HEK293 (cell line): ENCODE results near the gene COMMD10.

Source experiments
- CTCF ChIA-PET: fragments of 350-600 bp; formaldehyde crosslinking; extraction: SDS; loops from one replicate; lab custom pipeline; 2021; ENCODE audit warnings: antibody characterized with exemption; lab: Yijun Ruan, JAX
- POLR2A ChIA-PET: fragments of 300-600 bp; formaldehyde crosslinking; extraction: SDS; loops from one replicate; lab custom pipeline; 2020; ENCODE audit warnings: antibody characterized with exemption, inconsistent platforms; lab: Yijun Ruan, JAX
- H3K27ac ChIP-seq: fragments of 200-500 bp; sonication (Bioruptor generic); 2 replicates; pipeline ENCODE4 v1.5.1; 2014; ENCODE audit warnings: low read depth, low read length, control low read depth, inconsistent platforms; ENCODE audit errors: extremely low read depth
- H3K36me3 ChIP-seq, 2 experiments: fragments of 200-500 bp in 1 of 2; sonication (Bioruptor generic) in 1 of 2; 1 replicate in 1 of 2; 2 replicates in 1 of 2; pipeline ENCODE4 v1.5.1; 2014 to 2017; ENCODE audit warnings: inconsistent platforms in 2 of 2, low read length in 2 of 2; ENCODE audit not compliant: control insufficient read depth in 2 of 2, insufficient read depth in 1 of 2
- H3K4me1 ChIP-seq: fragments of 200-500 bp; sonication (Bioruptor generic); 2 replicates; pipeline ENCODE4 v1.5.1; 2014; ENCODE audit warnings: mild to moderate bottlenecking, low read length, inconsistent platforms; ENCODE audit not compliant: control insufficient read depth, insufficient read depth
- H3K4me3 ChIP-seq: 2 replicates; pipeline ENCODE4 v1.5.1; 2011; ENCODE audit warnings: low read depth, mild to moderate bottlenecking, control low read depth, low read length, moderate library complexity
- H3K9me3 ChIP-seq: fragments of 200-500 bp; sonication (Bioruptor generic); 2 replicates; pipeline ENCODE4 v1.5.1; 2014; ENCODE audit warnings: low read depth, low read length, inconsistent platforms; ENCODE audit not compliant: control insufficient read depth, insufficient read depth
- BCL11B ChIP-seq: fragments of 450-650 bp; formaldehyde crosslinking; IDR thresholded peaks from 2 replicates; pipeline ENCODE4 v1.5.1; 2016; ENCODE audit warnings: low read depth, missing biosample characterization, missing genetic modification characterization
- GLI2 ChIP-seq: fragments of 450-650 bp; formaldehyde crosslinking; IDR thresholded peaks from 2 replicates; pipeline ENCODE4; 2017; ENCODE audit warnings: missing biosample characterization, missing genetic modification characterization, low read depth, borderline replicate concordance
- PRDM1 ChIP-seq: fragments of 450-650 bp; formaldehyde crosslinking; IDR thresholded peaks from 2 replicates; pipeline ENCODE4; 2016; ENCODE audit warnings: missing biosample characterization, missing genetic modification characterization
- SP3 ChIP-seq: fragments of 450-650 bp; formaldehyde crosslinking; IDR thresholded peaks from 2 replicates; pipeline ENCODE4 v1.5.1; 2016; ENCODE audit warnings: missing biosample characterization, missing genetic modification characterization
- TCF7L2 ChIP-seq: IDR thresholded peaks from 2 replicates; pipeline ENCODE4 v1.6.1; 2011; ENCODE audit warnings: low read depth, mild to moderate bottlenecking, inconsistent platforms, low read length, moderate library complexity, borderline replicate concordance
- ZEB2 ChIP-seq: fragments of 450-650 bp; formaldehyde crosslinking; IDR thresholded peaks from 2 replicates; pipeline ENCODE4 v1.5.1; 2016; ENCODE audit warnings: missing biosample characterization, missing genetic modification characterization
- ZNF132 ChIP-seq: fragments of 450-650 bp; formaldehyde crosslinking; IDR thresholded peaks from 2 replicates; pipeline ENCODE4 v1.5.1; 2017; ENCODE audit warnings: missing biosample characterization, missing genetic modification characterization, borderline replicate concordance
- ZNF2 ChIP-seq: fragments of 450-650 bp; formaldehyde crosslinking; IDR thresholded peaks from 2 replicates; pipeline ENCODE4 v1.5.1; 2016; ENCODE audit warnings: missing biosample characterization, missing genetic modification characterization
- ZNF24 ChIP-seq: fragments of 450-650 bp; formaldehyde crosslinking; IDR thresholded peaks from 2 replicates; pipeline ENCODE4 v1.5.1; 2016; ENCODE audit warnings: missing biosample characterization, missing genetic modification characterization
- ZNF350 ChIP-seq: fragments of 450-650 bp; formaldehyde crosslinking; IDR thresholded peaks from 2 replicates; pipeline ENCODE4 v1.5.0; 2017; ENCODE audit warnings: missing biosample characterization, mild to moderate bottlenecking, missing genetic modification characterization
- ZNF426 ChIP-seq: fragments of 450-650 bp; formaldehyde crosslinking; IDR thresholded peaks from 2 replicates; pipeline ENCODE4 v1.5.1; 2017; ENCODE audit warnings: missing biosample characterization, missing genetic modification characterization, mild to moderate bottlenecking, inconsistent platforms, moderate library complexity
- ZNF561 ChIP-seq: fragments of 450-650 bp; IDR thresholded peaks from 2 replicates; pipeline ENCODE4 v1.5.1; 2018; ENCODE audit warnings: missing biosample characterization, missing genetic modification characterization, borderline replicate concordance
- ZNF621 ChIP-seq: fragments of 450-650 bp; formaldehyde crosslinking; IDR thresholded peaks from 2 replicates; pipeline ENCODE4 v1.5.1; 2017; ENCODE audit warnings: missing biosample characterization, missing genetic modification characterization
- ZNF707 ChIP-seq: fragments of 450-650 bp; formaldehyde crosslinking; IDR thresholded peaks from 2 replicates; pipeline ENCODE4 v1.5.1; 2016; ENCODE audit warnings: missing biosample characterization, missing genetic modification characterization
- ZNF747 ChIP-seq: fragments of 450-650 bp; formaldehyde crosslinking; IDR thresholded peaks from 2 replicates; pipeline ENCODE4 v1.5.1; 2016; ENCODE audit warnings: missing biosample characterization, missing genetic modification characterization
- TF ChIP-seq, protein P1 (sequence below): fragments of 450-650 bp; formaldehyde crosslinking; IDR thresholded peaks from 2 replicates; pipeline ENCODE4 v1.5.1; 2016; ENCODE audit warnings: missing biosample characterization, missing genetic modification characterization, borderline replicate concordance
- TF ChIP-seq, protein P2 (sequence below): fragments of 450-650 bp; formaldehyde crosslinking; IDR thresholded peaks from 2 replicates; pipeline ENCODE4 v1.5.1; 2016; ENCODE audit warnings: missing biosample characterization, missing genetic modification characterization
- TF ChIP-seq, protein P3 (sequence below): fragments of 450-650 bp; formaldehyde crosslinking; IDR thresholded peaks from 2 replicates; pipeline ENCODE4 v1.5.1; 2016; ENCODE audit warnings: missing biosample characterization, missing genetic modification characterization
- TF ChIP-seq, protein P4 (sequence below): fragments of 450-650 bp; formaldehyde crosslinking; IDR thresholded peaks from 2 replicates; pipeline ENCODE4 v1.5.1; 2016; ENCODE audit warnings: missing biosample characterization, missing genetic modification characterization
- TF ChIP-seq, protein P5 (sequence below): fragments of 450-650 bp; formaldehyde crosslinking; IDR thresholded peaks from 2 replicates; pipeline ENCODE4 v1.5.1; 2016; ENCODE audit warnings: missing biosample characterization, missing genetic modification characterization

The COMMD10 gene

DNA sequence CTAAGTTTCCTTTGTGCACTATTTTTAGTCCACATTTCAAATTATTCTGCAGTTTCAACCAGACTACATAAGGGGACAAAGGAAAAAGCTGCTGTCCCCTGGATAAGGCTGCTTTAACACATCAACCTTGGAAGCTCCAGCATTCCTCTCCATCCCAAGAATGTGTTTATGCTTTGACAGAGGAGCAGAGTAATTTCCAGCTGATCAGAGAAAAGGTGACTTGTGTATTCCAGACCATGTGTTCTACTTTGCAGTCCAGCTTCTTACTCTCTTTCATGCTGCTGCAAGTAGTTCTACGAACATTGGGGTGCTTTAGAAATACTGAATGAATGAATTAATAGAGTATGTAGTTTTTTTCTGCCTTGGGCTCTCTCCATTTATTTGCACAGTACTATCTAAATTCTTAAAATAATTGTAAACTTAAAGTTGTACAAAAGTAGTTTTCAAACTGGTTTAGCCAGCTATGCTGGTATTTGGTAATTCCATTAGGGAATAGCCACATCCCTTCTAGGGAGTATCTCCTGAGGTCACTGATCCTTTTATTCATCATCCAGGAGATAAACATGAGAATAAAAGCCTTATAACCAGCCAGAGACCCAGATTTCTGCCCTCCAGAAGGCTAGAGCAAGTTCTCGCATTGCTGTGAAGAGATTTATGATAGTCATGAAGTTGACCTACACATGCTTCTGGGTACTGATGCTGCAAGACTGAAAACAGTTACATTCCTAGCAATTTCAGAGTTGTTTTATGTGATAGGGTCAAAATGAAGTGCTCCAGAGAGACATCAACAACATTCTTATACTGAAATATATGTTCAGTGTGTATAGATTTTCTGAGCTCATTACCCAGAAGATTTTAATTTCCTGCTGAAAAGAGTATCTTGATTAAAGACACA is 215.2 kb downstream of the COMMD10 start:
- no peaks in the 10 kb centered on the region for H3K4me1 ChIP-seq
- H3K4me3 ChIP-seq, result no peak overlapping the region
- CTCF ChIA-PET, result no interaction called here
- TF ChIP-seq SP3 (tag by site-specific recombination), result no peak
- TF ChIP-seq, all 188 proteins: peak for 0
- Histone ChIP-seq H3K36me3 (no peaks in the 10 kb centered on the region; a peak in 1 of 3 replicates), H3K27ac (no peak overlapping the region), H3K9me3 (no peaks in the 10 kb centered on the region)
- POLR2A ChIA-PET, result no interaction called here

DNA sequence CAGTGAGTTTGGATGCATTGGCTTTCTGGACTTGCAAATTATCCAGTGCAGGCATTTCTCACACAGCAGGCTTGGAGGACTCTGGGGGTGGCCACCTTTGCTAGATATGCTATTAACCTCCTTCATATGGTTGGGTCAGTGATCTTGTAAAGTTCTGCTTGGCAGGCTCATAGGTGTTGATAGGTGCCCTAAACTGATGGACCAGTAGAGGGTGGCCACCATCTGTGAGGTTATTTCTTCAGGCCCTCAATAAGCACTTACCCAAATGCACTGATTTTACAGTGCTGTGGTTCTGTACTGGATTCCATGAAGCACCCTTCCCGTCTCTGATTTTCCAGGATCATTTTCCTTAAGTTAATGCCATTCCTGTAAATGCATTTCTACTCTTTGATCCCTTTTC is 216.3 kb downstream of the COMMD10 start:
- TF ChIP-seq ZEB2 (tag by site-specific recombination), result no peak
- TF ChIP-seq, protein P1, sequence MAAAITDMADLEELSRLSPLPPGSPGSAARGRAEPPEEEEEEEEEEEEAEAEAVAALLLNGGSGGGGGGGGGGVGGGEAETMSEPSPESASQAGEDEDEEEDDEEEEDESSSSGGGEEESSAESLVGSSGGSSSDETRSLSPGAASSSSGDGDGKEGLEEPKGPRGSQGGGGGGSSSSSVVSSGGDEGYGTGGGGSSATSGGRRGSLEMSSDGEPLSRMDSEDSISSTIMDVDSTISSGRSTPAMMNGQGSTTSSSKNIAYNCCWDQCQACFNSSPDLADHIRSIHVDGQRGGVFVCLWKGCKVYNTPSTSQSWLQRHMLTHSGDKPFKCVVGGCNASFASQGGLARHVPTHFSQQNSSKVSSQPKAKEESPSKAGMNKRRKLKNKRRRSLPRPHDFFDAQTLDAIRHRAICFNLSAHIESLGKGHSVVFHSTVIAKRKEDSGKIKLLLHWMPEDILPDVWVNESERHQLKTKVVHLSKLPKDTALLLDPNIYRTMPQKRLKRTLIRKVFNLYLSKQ (tag by site-specific recombination), result no peak
- no peak for TF ChIP-seq ZNF707 (tag by site-specific recombination)
- no peak for TF ChIP-seq PRDM1
- TF ChIP-seq, protein P2, sequence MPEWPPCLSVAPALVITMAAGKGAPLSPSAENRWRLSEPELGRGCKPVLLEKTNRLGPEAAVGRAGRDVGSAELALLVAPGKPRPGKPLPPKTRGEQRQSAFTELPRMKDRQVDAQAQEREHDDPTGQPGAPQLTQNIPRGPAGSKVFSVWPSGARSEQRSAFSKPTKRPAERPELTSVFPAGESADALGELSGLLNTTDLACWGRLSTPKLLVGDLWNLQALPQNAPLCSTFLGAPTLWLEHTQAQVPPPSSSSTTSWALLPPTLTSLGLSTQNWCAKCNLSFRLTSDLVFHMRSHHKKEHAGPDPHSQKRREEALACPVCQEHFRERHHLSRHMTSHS (tag by site-specific recombination), result no peak
- TF ChIP-seq, protein P3, sequence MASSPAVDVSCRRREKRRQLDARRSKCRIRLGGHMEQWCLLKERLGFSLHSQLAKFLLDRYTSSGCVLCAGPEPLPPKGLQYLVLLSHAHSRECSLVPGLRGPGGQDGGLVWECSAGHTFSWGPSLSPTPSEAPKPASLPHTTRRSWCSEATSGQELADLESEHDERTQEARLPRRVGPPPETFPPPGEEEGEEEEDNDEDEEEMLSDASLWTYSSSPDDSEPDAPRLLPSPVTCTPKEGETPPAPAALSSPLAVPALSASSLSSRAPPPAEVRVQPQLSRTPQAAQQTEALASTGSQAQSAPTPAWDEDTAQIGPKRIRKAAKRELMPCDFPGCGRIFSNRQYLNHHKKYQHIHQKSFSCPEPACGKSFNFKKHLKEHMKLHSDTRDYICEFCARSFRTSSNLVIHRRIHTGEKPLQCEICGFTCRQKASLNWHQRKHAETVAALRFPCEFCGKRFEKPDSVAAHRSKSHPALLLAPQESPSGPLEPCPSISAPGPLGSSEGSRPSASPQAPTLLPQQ (tag by site-specific recombination), result no peak
- TF ChIP-seq, protein P4, sequence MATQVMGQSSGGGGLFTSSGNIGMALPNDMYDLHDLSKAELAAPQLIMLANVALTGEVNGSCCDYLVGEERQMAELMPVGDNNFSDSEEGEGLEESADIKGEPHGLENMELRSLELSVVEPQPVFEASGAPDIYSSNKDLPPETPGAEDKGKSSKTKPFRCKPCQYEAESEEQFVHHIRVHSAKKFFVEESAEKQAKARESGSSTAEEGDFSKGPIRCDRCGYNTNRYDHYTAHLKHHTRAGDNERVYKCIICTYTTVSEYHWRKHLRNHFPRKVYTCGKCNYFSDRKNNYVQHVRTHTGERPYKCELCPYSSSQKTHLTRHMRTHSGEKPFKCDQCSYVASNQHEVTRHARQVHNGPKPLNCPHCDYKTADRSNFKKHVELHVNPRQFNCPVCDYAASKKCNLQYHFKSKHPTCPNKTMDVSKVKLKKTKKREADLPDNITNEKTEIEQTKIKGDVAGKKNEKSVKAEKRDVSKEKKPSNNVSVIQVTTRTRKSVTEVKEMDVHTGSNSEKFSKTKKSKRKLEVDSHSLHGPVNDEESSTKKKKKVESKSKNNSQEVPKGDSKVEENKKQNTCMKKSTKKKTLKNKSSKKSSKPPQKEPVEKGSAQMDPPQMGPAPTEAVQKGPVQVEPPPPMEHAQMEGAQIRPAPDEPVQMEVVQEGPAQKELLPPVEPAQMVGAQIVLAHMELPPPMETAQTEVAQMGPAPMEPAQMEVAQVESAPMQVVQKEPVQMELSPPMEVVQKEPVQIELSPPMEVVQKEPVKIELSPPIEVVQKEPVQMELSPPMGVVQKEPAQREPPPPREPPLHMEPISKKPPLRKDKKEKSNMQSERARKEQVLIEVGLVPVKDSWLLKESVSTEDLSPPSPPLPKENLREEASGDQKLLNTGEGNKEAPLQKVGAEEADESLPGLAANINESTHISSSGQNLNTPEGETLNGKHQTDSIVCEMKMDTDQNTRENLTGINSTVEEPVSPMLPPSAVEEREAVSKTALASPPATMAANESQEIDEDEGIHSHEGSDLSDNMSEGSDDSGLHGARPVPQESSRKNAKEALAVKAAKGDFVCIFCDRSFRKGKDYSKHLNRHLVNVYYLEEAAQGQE (tag by site-specific recombination), result no peak
- TF ChIP-seq ZNF24 (tag by site-specific recombination), result no peak
- TF ChIP-seq ZNF621 (tag by site-specific recombination), result no peak
- no peak for TF ChIP-seq ZNF561
- no peak for TF ChIP-seq ZNF426 (tag by site-specific recombination)
- TF ChIP-seq ZNF2 (tag by site-specific recombination), result no peak
- TF ChIP-seq ZNF132, result no peak
- no peak for TF ChIP-seq ZNF747 (tag by site-specific recombination)
- TF ChIP-seq GLI2 (tag by site-specific recombination), result no peak
- TF ChIP-seq TCF7L2, result no peak
- TF ChIP-seq, protein P5, sequence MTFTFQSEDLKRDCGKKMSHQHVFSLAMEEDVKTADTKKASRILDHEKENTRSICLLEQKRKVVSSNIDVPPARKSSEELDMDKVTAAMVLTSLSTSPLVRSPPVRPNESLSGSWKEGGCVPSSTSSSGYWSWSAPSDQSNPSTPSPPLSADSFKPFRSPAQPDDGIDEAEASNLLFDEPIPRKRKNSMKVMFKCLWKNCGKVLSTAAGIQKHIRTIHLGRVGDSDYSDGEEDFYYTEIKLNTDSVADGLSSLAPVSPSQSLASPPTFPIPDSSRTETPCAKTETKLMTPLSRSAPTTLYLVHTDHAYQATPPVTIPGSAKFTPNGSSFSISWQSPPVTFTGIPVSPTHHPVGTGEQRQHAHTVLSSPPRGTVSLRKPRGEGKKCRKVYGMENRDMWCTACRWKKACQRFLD (tag by site-specific recombination), result no peak
- no peak for TF ChIP-seq BCL11B
- TF ChIP-seq ZNF350 (tag by site-specific recombination), result no peak
- Histone ChIP-seq H3K9me3 (no peaks in the 10 kb centered on the region), H3K36me3 (no peaks in the 10 kb centered on the region), H3K27ac (no peak overlapping the region), H3K4me1 (no peaks in the 10 kb centered on the region), H3K4me3 (no peak overlapping the region)
- POLR2A ChIA-PET, result no interaction called here
- CTCF ChIA-PET, result interaction anchor here (0.6 kb wide), 1 partner anchor 229 kb away, joined by 4 read pairs; no protein-coding TSS in a partner anchor
